GM21786 (cell line): Measurements from ENCODE around the gene N4BP3.

Experiments used
- ATAC-seq: cut with Tn5 transposase; IDR thresholded peaks from one replicate; pipeline ENCODE4 v1.9.1; 2021; ENCODE audit not compliant: unreplicated experiment

N4BP3 gene

DNA sequence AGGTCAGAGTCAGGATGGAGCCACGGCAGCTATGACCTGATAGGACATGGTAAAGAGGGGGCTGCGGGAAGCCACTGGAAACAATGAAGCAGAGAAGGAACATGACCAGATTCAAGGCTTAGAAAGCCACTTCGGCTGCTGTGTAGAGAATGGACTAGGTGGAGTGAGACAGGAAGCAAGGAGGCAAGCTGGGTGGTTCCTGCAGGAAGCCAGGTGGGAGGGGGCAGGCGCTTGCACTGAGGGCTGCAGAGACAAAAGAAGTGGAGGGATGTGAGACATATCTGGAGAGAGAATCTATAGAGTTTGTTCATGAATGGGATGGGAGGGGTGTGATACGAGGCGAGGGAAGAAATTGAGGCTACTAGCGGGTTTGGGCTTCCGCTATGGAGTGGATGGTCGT is 19.0 kb upstream of the N4BP3 start:
- no peak for ATAC-seq

DNA sequence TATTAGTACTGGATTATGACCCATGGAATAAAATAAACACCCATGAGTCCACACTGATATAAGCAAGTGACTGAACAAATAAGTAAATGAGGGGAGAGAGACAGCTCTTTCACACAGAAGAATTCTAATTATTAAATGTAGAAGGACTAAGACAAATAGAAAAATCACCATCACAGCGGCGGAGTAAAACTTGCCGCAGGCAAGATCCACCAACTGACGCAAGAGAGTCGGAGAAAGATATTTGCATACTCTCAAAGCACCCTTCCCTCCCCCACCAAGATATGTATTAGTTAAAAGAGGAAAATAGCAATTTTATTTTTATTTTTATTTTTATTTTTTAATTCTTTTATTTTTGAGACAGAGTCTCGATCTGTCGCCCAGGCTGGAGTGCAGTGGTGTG is 14.6 kb upstream of the N4BP3 start:
- ATAC-seq = no peak

- no peak for ATAC-seq
Observed at GRCh38 chr5:178103612-178104011, 9.7 kb upstream of the N4BP3 start.

GRCh38 chr5:178104492-178104891 is 8.8 kb upstream of the N4BP3 start:
- no peak for ATAC-seq

GRCh38 chr5:178106086-178106485 is 7.2 kb upstream of the N4BP3 start:
- no peak for ATAC-seq

DNA sequence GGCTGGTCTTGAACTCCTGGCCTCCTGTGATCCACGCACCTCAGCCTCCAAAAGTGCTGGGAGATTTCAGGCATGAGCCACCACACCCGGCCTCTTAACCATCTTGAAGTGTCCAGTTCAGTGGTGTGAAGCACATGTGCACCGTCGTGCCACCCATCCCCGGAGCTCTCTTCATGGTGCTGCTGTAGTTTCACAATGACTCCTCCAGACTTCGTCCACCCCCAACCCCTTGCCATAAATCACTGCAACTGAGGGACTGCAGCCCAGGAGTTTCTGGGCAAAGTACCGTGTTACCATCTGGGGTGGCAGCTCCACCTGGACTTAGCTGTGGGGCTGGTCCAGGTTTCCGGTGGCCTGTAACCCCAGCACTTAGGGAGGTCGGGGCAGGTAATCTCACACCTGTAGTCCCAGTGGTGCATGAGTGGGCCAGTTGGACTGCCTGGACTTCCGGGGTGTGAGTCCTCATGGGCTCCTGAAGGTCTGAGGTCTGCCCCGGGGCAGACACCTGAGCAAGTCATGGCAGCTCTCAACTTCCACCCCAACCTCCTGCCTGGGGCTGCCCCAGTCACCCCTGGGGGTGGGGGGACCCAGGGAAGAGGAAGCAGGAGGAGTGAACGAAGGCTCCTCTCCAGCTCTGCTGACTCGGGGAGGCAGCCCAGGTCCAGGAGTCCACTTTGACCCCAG is 6.6 kb upstream of the N4BP3 start:
- peak; percentile 67 for ATAC-seq

DNA sequence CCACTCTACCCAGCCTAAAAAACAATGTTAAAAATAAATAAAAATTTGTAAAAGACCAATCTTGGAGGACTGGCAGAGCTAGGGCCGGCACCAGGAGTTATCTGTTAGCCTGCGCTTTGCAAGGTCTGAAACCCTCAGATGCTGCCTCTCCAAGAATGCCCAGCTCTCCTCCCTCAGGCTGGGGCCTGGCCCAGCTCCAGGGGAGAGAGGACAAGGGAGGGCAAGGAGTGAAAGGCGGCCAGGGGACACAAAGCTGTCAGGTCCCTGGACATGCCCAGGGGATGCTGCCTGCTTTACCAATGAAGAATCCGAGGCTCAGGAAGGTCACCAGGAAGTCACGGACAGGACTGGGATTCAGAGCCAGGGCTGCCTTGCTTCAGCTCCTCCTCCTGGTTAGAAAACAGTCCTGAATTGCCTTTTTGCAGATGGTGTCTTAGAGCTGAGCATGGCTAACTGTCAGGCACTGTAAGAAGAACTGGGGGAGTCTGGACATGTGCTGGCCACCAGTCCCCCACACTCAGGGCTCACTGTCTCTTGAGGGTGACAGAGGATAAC is 5.5 kb upstream of the N4BP3 start:
- no peak for ATAC-seq

DNA sequence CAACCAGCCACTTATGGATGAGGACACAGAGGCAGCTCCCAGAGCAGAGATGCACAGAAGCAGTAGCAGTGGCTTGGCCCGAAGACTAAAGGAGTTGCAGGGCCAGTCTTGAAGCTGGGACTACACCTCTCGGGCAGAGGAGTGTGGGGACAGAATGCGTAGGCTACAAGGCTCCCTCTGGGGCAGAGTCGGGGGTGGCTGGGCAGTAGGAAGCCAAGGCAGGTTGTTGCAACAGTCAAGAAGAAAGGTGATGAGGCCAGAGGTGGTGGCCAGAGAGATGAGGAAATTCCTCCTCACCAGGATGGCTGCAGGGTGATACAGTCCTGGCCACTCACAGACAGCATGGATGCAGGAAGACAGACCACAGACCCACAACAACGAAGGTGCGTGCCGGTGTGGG is 4.9 kb upstream of the N4BP3 start:
- ATAC-seq = no peak

- no peak for ATAC-seq
Observed at GRCh38 chr5:178108966-178109365, 4.4 kb upstream of the N4BP3 start.

DNA sequence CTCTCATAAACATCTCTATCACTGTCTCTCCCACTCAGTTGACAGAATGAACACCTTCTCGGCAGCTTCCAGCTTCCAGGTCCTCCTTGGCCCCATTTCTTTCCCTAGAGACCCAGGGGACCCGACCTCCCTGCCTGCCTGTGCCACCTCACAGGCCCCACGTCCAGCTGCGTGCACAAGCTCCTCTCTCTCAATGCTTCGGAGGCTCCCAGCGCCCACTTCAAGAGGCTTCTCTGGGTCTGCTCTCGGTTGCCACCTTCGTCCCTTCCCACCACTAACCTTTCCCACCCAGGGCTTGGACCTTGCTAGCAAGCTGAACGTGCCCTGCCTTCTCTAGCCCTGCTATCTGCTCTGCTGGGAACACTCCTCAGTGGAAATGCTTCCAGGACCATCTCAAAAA is 2.8 kb upstream of the N4BP3 start:
- ATAC-seq = no peak

GRCh38 chr5:178111925-178112324 is 1.4 kb upstream of the N4BP3 start:
- no peak for ATAC-seq

- ATAC-seq = no peak
Observed at GRCh38 chr5:178112545-178112944, 787 bp upstream of the N4BP3 start.

- ATAC-seq = no peak
Observed at GRCh38 chr5:178113841-178114324, 551 bp downstream of the N4BP3 start.

DNA sequence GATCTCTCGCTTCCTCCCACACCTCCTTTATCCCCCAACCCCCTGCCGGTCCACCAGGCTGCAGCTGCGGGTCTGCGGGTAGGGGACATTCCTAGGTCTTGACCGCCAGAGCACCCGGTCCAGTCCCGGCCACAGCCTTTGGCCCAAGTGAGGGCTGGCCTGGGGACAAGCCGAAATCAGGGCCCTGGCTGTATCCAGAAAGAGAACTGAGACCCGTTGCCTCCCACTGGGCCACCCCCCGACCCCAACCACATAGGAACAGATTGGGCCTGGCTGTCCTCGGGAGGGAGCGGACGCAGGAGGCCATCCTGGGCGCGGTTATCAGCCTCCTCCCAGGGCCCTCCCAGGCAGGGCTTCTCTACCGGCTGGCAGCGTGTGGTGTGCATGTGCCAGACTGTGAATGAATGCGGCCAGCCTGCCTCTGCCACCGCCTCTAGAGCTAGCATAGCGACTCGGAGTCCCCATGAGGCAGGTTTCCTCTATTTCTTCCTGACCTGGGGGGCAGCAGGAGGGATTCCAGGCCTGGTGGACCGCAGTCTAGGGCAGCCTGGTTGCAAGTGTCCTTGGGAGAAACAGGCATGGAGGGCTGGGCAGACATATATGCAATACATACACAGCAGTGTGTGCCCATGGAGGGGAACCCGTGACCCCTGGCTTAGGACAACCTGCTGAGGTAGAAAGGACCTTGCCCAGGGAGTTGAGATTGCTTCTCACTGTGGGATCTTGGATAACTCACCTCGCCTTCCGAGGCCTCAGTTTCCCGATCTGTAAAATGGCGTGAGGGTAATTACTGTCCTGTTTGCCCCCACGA is 1.2 kb downstream of the N4BP3 start:
- ATAC-seq = no peak

DNA sequence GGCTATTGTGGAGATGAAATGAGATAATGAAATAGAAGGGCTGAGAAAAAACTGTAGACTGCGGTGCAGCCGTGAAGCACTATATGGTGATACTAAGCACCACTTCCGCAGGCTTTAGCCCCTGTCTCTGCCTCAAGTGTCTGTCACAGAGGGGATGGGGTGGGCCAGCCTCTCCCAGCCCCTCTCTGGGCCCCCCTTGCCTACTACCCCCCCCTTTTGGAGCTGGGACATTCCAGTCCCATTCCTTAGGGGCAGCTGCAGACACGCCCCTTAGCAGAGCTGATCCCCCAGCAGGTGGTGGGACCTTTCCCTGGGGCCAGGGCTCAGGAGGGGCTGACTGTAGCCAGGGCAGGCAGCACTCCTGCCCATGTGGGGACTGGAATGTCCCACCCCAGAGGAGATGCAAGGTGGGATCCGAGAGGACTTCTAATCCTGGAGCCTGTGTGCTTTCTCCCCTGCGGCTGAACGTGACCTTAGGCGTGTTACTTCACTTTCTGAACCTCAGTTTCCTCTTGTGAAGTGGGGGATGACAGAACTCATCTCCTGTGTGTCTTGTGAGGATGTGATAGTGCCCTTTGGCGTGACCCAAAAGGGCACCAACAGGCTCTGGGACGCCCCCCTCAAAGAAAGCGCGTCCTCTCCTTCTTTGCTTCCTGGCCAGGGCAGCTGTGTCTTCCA is 1.9 kb downstream of the N4BP3 start:
- peak; percentile 16 for ATAC-seq

GRCh38 chr5:178115814-178116142 is 2.4 kb downstream of the N4BP3 start:
- no peak for ATAC-seq

- peak; percentile 36 for ATAC-seq
Observed at GRCh38 chr5:178116143-178116885, 3.0 kb downstream of the N4BP3 start.

GRCh38 chr5:178117923-178118701 is 4.8 kb downstream of the N4BP3 start:
- ATAC-seq = no peak

- no peak for ATAC-seq
Observed at GRCh38 chr5:178119915-178120606, 6.7 kb downstream of the N4BP3 start.
